ENCODE data around the gene TRIM60.
"Not testable (repeated sequence)": the region's sequence is repeated elsewhere in the genome, so short reads cannot be mapped to it uniquely, and the experiment has no call there.

The TRIM60 gene

DNA sequence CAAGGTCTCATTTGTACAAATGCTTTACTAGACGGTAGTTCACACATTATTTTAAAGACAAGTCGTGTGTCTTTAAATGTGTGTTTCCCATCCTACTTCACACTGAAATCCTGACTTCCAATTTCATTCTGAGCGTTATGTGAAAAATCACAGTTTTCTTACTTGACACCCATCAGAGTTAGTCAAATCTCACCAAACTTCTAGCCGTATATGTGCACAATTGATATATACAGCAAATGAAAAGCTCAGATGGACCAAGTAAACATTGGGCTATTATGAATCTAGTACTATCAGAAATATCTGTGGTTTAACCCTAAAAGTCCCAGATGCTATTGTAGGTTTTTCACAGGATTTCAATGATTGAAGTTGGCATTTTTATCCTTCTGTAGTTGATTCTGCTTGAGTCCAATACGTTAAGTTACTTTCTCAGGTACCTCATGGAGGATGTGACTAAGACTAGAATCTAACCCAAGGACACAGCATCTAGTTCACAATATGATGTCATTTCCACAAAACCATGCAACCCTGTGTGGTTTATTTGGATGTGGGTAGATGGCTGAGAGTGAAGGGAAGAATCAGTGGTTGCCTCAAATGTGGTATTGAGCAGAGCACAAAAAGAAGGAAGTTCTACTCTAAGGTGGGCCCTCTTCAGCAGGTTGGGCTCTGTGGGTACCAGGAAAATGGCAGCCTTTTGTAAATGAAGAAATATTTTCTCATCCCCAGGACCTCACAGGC lies 22.1 kb upstream of the TRIM60 start:
- Histone ChIP-seq H3K36me3 (ENCODE audit: control insufficient read depth, insufficient read depth, low read length) (no peaks in the 10 kb centered on the region), H3K9ac (ENCODE audit: low read depth, low read length) (no peak overlapping the region), H3K4me1 (ENCODE audit: control insufficient read depth, insufficient read depth, low read length) (no peaks in the 10 kb centered on the region), H3K9me3 (ENCODE audit: control insufficient read depth, insufficient read depth, low read length) (no peaks in the 10 kb centered on the region), H3K4me3 (ENCODE audit: low read depth, low read length) (no peak overlapping the region), H3K27me3 (ENCODE audit: control insufficient read depth, insufficient read depth, low read length) (no peaks in the 10 kb centered on the region)

DNA sequence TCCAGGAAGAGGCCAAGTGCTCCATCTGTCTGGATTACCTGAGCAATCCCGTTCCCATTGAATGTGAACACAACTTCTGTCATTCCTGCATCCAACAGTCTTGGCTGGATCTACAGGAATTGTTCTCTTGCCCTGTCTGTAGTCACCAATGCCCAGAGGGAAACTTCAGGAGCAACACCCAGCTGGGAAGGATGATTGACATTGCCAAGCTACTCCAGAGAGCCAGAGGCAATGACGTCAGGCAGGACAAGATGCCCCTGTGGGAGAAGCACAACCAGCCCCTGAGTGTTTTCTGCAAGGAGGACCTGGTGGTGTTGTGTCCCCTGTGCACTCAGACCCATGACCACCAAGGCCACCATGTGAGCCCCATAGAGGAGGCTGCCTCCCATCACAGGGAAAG lies 21.3 kb upstream of the TRIM60 start:
- Histone ChIP-seq H3K4me1 (ENCODE audit: control insufficient read depth, insufficient read depth, low read length) (no peaks in the 10 kb centered on the region), H3K36me3 (ENCODE audit: control insufficient read depth, insufficient read depth, low read length) (no peaks in the 10 kb centered on the region), H3K27me3 (ENCODE audit: control insufficient read depth, insufficient read depth, low read length) (no peaks in the 10 kb centered on the region), H3K4me3 (ENCODE audit: low read depth, low read length) (no peak overlapping the region), H3K9me3 (ENCODE audit: control insufficient read depth, insufficient read depth, low read length) (no peaks in the 10 kb centered on the region), H3K9ac (ENCODE audit: low read depth, low read length) (no peak overlapping the region)

DNA sequence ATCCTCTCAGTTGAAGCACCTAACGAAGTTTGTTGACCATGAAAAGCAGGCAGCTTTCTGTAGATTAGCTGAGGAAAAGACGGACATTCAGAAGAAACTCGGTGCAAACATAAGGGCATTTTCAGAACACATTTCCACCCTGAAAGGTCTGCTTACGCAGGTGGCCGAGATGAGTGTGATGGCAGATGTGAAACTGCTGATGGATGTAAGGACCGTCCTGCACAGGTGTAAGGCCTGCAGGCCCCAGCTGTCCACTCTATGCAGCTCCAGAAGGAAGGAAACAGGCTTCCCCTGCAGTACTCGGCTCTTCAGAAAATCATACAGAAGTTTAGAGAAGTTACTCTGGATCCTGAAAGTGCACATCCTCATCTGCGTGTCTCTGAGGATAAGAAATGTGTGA lies 20.8 kb upstream of the TRIM60 start:
- no peaks in the 10 kb centered on the region for H3K9me3 ChIP-seq (ENCODE audit: control insufficient read depth, insufficient read depth, low read length)
- no peaks in the 10 kb centered on the region for H3K36me3 ChIP-seq (ENCODE audit: control insufficient read depth, insufficient read depth, low read length)
- no peak overlapping the region for H3K4me3 ChIP-seq (ENCODE audit: low read depth, low read length)
- no peaks in the 10 kb centered on the region for H3K27me3 ChIP-seq (ENCODE audit: control insufficient read depth, insufficient read depth, low read length)
- no peak overlapping the region for H3K9ac ChIP-seq (ENCODE audit: low read depth, low read length)
- H3K4me1 ChIP-seq (ENCODE audit: control insufficient read depth, insufficient read depth, low read length) = no peaks in the 10 kb centered on the region

DNA sequence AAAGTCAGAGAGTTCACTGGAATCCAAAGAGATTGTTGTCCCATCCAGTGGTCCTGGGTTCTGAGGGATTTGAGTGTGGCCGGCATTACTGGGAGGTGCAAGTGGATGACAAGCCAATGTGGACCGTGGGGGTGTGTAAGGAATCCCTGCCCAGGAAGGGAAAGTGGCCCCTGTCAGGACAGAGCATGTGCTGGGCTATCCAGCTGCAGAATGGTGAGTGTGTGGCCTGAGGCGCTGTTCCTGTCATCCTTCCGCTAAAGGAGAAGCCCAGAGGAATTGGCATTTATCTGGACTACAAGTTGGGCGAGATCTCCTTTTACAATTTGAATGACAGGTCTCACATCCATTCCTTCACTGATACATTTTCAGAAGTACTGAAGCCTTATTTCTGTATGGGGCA lies 20.4 kb upstream of the TRIM60 start:
- H3K9me3 ChIP-seq (ENCODE audit: control insufficient read depth, insufficient read depth, low read length) = no peaks in the 10 kb centered on the region
- H3K9ac ChIP-seq (ENCODE audit: low read depth, low read length) = no peak overlapping the region
- H3K36me3 ChIP-seq (ENCODE audit: control insufficient read depth, insufficient read depth, low read length) = no peaks in the 10 kb centered on the region
- H3K4me3 ChIP-seq (ENCODE audit: low read depth, low read length) = no peak overlapping the region
- no peaks in the 10 kb centered on the region for H3K27me3 ChIP-seq (ENCODE audit: control insufficient read depth, insufficient read depth, low read length)
- H3K4me1 ChIP-seq (ENCODE audit: control insufficient read depth, insufficient read depth, low read length) = no peaks in the 10 kb centered on the region

DNA sequence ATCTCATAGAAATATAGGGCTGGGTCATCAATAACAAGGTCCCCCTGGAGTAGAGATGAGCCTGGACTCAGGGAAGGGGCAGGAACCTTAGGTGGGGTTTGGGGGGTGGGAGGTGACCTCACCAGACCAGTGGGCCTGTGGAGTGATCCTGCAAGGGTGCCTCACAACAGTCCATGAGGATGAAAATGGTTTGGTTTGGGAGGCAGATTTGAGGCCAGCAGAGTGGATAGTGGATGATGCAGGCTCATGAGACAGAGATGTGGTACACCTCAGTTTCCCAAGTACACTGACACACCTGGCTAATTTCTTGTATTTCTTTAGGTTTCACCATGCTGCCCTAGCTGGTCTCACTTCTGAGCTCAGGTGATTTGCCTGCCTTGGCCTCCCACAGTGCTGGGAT lies 18.1 kb upstream of the TRIM60 start:
- H3K27me3 ChIP-seq (ENCODE audit: control insufficient read depth, insufficient read depth, low read length) = no peaks in the 10 kb centered on the region
- H3K9ac ChIP-seq (ENCODE audit: low read depth, low read length) = no peak overlapping the region
- H3K36me3 ChIP-seq (ENCODE audit: control insufficient read depth, insufficient read depth, low read length) = no peaks in the 10 kb centered on the region
- no peaks in the 10 kb centered on the region for H3K9me3 ChIP-seq (ENCODE audit: control insufficient read depth, insufficient read depth, low read length)
- no peaks in the 10 kb centered on the region for H3K4me1 ChIP-seq (ENCODE audit: control insufficient read depth, insufficient read depth, low read length)
- H3K4me3 ChIP-seq (ENCODE audit: low read depth, low read length) = no peak overlapping the region

DNA sequence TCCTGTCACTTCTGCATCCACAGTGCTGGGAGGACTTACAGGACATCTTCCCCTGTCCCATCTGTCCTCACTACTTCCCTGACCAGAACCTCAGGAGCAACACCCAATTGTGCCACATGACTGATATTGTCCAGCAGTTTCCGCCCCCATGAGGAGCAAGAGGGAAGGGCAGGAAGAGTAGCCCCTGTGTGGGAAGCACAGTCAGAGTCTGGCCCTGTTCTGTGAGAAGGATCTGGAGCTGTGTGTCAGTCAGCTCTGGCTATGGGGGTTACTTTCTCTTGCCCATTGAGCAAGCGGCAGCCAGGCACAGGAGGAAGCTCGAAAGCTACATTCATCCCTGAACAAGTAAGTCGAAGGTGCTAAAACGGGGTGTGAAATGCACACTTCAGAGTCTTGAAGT lies 14.8 kb upstream of the TRIM60 start:
- Histone ChIP-seq H3K4me3 (ENCODE audit: low read depth, low read length) (no peak overlapping the region), H3K36me3 (ENCODE audit: control insufficient read depth, insufficient read depth, low read length) (no peaks in the 10 kb centered on the region), H3K27me3 (ENCODE audit: control insufficient read depth, insufficient read depth, low read length) (no peaks in the 10 kb centered on the region), H3K4me1 (ENCODE audit: control insufficient read depth, insufficient read depth, low read length) (no peaks in the 10 kb centered on the region), H3K9ac (ENCODE audit: low read depth, low read length) (no peak overlapping the region), H3K9me3 (ENCODE audit: control insufficient read depth, insufficient read depth, low read length) (no peaks in the 10 kb centered on the region)

DNA sequence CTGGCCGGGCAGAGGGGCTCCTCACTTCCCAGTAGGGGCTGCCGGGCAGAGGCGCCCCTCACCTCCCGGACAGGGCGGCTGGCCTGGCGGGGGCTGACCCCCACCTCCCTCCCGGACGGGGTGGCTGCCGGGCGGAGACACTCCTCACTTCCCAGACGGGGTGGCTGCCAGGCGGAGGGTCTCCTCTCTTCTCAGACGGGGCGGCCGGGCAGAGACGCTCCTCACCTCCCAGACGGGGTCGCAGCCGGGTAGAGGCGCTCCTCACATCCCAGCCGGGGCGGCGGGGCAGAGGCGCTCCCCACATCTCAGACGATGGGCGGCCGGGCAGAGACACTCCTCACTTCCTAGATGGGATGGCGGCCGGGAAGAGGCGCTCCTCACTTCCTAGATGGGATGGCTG lies 11.8 kb upstream of the TRIM60 start:
- H3K27me3 ChIP-seq (ENCODE audit: control insufficient read depth, insufficient read depth, low read length); H3K9me3 ChIP-seq (ENCODE audit: control insufficient read depth, insufficient read depth, low read length); H3K9ac ChIP-seq (ENCODE audit: low read depth, low read length); H3K36me3 ChIP-seq (ENCODE audit: control insufficient read depth, insufficient read depth, low read length); H3K4me1 ChIP-seq (ENCODE audit: control insufficient read depth, insufficient read depth, low read length); H3K4me3 ChIP-seq (ENCODE audit: low read depth, low read length): not testable (repeated sequence)

DNA sequence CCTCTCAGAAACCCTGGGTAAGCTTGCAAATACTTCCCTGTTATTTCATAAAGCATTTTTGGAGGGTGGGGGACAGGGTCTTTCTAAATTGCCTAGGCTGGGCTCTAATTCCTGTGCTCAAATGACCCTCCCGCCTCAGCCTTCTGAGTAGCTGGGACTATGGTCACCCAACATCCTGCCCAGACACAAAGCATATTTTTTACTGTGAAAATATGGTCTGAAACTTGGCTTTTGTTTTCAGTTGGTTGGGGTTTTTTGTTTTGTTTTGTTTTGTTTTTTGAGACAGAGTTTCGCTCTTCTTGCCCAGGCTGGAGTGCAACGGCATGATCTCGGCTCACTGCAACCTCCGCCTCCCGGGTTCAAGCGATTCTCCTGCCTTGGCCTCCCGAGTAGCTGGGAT lies 6.0 kb upstream of the TRIM60 start:
- H3K9ac ChIP-seq (ENCODE audit: low read depth, low read length); H3K27me3 ChIP-seq (ENCODE audit: control insufficient read depth, insufficient read depth, low read length); H3K4me3 ChIP-seq (ENCODE audit: low read depth, low read length); H3K4me1 ChIP-seq (ENCODE audit: control insufficient read depth, insufficient read depth, low read length); H3K9me3 ChIP-seq (ENCODE audit: control insufficient read depth, insufficient read depth, low read length); H3K36me3 ChIP-seq (ENCODE audit: control insufficient read depth, insufficient read depth, low read length): not testable (repeated sequence)

DNA sequence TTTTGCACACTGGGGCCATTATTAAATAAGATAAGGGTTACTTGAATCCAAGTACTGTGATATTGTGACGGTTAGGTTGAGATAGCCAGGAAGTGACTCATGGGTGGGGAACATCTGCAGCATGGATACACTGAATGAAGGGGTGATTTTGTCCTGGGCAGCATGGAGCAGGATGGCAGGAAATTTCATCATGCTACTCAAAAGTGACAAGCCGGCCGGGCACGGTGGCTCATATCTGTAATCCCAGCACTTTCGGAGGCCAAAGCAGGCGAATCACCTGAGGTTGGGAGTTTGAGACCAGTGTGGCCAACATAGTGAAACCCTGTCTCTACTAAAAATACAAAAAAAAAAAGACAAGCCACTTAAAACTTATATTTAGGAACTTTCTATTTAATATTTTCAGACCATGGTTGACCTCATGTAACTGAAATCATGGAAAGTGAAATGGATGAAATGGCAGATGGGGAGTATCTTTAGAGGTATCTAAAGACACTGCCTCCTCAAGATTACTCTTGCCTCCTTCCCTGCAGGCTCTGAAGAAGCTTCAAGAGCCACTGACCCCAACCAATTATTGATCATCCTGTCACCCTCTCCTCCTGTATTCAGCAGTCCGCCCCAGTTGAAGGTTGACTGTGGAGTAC lies 3.9 kb upstream of the TRIM60 start:
- H3K4me3 ChIP-seq (ENCODE audit: low read depth, low read length) = no peak overlapping the region
- H3K36me3 ChIP-seq (ENCODE audit: control insufficient read depth, insufficient read depth, low read length) = no peaks in the 10 kb centered on the region
- H3K27me3 ChIP-seq (ENCODE audit: control insufficient read depth, insufficient read depth, low read length) = no peaks in the 10 kb centered on the region
- H3K9ac ChIP-seq (ENCODE audit: low read depth, low read length) = no peak overlapping the region
- no peaks in the 10 kb centered on the region for H3K9me3 ChIP-seq (ENCODE audit: control insufficient read depth, insufficient read depth, low read length)
- no peaks in the 10 kb centered on the region for H3K4me1 ChIP-seq (ENCODE audit: control insufficient read depth, insufficient read depth, low read length)

DNA sequence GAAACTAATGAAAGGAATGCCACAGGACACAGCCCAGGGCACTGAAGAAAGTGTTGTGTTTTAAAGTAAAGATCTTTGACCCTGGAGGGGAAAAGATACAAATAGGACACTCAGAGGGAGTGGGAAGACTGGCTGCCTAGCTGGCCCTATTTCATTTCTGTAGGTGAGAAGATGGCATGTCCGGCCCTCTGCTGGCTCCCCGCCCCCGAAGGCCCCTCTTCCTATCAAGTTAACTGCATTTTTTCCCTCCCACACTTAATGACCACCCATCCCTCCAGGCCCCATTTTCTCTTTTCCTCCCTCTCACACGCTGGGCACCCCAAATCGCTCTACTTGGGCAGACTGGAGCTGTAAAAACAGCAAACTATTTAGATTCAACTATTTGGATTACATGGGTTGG lies 16.4 kb downstream of the TRIM60 start:
- Histone ChIP-seq H3K4me1 (ENCODE audit: control insufficient read depth, insufficient read depth, low read length) (peaks cover 3% of the 10 kb centered on the region), H3K36me3 (ENCODE audit: control insufficient read depth, insufficient read depth, low read length) (no peaks in the 10 kb centered on the region), H3K4me3 (ENCODE audit: low read depth, low read length) (no peak overlapping the region), H3K27me3 (ENCODE audit: control insufficient read depth, insufficient read depth, low read length) (no peaks in the 10 kb centered on the region), H3K9ac (ENCODE audit: low read depth, low read length) (no peak overlapping the region), H3K9me3 (ENCODE audit: control insufficient read depth, insufficient read depth, low read length) (no peaks in the 10 kb centered on the region)

DNA sequence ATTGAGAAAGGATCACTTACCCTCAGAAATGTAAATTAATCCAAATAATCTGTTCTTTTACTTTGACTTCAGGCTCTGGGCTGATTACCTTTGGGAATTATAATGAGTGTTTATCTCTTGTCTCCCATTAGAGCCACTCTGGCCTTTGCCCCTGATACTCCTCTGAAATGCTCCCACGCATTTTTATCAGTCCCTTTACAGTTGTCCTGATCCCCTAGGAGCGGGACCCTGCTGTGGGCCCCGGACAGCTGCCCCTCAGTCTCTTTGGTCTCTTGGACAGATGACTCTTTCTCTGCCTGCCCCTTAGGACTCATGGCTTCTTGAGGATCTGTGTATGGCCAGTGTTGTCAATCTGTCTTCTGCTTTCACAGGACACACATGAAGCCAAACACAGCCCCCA lies 20.8 kb downstream of the TRIM60 start:
- Histone ChIP-seq H3K27me3 (ENCODE audit: control insufficient read depth, insufficient read depth, low read length) (no peaks in the 10 kb centered on the region), H3K4me3 (ENCODE audit: low read depth, low read length) (no peak overlapping the region), H3K9ac (ENCODE audit: low read depth, low read length) (no peak overlapping the region), H3K4me1 (ENCODE audit: control insufficient read depth, insufficient read depth, low read length) (peaks cover 3% of the 10 kb centered on the region), H3K36me3 (ENCODE audit: control insufficient read depth, insufficient read depth, low read length) (no peaks in the 10 kb centered on the region), H3K9me3 (ENCODE audit: control insufficient read depth, insufficient read depth, low read length) (no peaks in the 10 kb centered on the region)

DNA sequence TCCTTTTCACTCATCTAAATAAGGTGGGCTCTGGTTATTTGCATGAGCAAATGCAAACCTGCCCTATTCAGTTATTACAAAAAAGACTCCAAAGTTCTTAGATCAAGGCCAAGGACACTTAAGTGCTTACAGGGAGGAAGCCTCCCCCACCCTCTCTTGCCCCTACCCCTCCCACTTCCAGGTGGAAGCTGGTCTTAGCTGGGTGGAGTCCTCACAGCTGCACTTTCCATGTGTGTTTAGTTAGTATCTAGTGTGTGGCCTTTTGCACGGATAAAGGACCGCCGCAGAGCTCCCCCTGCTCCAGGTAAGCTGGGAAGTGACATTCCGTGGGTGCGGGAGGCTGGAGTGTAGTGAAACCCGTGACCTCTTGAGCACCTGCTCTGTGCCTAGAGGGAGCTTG lies 21.8 kb downstream of the TRIM60 start, which contains the start of gene TRIM75:
Gene TRIM75 (plus strand): TSS at position 222 of the 400 bp plus-strand sequence. CDS start 5,282 bp downstream, outside the sequence.
- Histone ChIP-seq H3K9ac (ENCODE audit: low read depth, low read length) (no peak within 1 kb of the TSS), H3K4me1 (ENCODE audit: control insufficient read depth, insufficient read depth, low read length) (no peaks in the 10 kb centered on the region), H3K9me3 (ENCODE audit: control insufficient read depth, insufficient read depth, low read length) (no peaks in the 10 kb centered on the region), H3K4me3 (ENCODE audit: low read depth, low read length) (no peak within 1 kb of the TSS), H3K27me3 (ENCODE audit: control insufficient read depth, insufficient read depth, low read length) (no peaks in the 10 kb centered on the region), H3K36me3 (ENCODE audit: control insufficient read depth, insufficient read depth, low read length) (no peaks in the 10 kb centered on the region)

Data from iPS-15b (cell line).